Panc1 (cell line): ENCODE measurements around the gene RNF144A. TPM values are rescaled to one million over a fixed set of nuclear protein-coding genes. Genes with fewer than 3 reads are reported as not detected.

Experiments used
- ATAC-seq: fragments of 200-7000 bp; cut with Tn5 transposase; 2 replicates; pipeline ENCODE4 v1.9.1; 2020; ENCODE audit warnings: mild to moderate bottlenecking, moderate library complexity
- BruUV-seq: library from RNA; stranded (reverse); fragments of 400-500 nt; replicated peaks from 2 replicates; lab custom pipeline; 2021; lab: Mats Ljungman, UMichigan
- CTCF ChIA-PET: fragments of 300-600 bp; sonication (Branson Sonifier 250); formaldehyde crosslinking; loops from one replicate; lab custom pipeline; 2022; ENCODE audit warnings: antibody characterized with exemption; lab: Charles Lee
- POLR2A ChIA-PET: fragments of 300-600 bp; sonication (Branson Sonifier 250); formaldehyde crosslinking; loops from one replicate; lab custom pipeline; 2022; ENCODE audit warnings: antibody characterized with exemption; lab: Charles Lee
- DNase-seq: peaks from one replicate; pipeline ENCODE4 v3.0.0-alpha.2; 2010; ENCODE audit warnings: low read depth, low spot score
- H3K27ac ChIP-seq: 2 replicates; pipeline ENCODE4 v1.5.1; 2011; ENCODE audit warnings: mild to moderate bottlenecking, low read length, inconsistent platforms
- H3K27me3 ChIP-seq: fragments of 200-500 bp; sonication (Bioruptor generic); 2 replicates; pipeline ENCODE4 v1.6.0; 2014; ENCODE audit warnings: low read length, inconsistent platforms; ENCODE audit not compliant: control insufficient read depth, insufficient read depth
- H3K36me3 ChIP-seq: fragments of 200-500 bp; sonication (Bioruptor generic); 2 replicates; pipeline ENCODE4 v1.5.1; 2014; ENCODE audit warnings: inconsistent platforms, mild to moderate bottlenecking, low read length, moderate library complexity; ENCODE audit not compliant: control insufficient read depth, insufficient read depth
- H3K4me1 ChIP-seq: 2 replicates; pipeline ENCODE4 v1.5.1; 2011; ENCODE audit warnings: inconsistent platforms, mild to moderate bottlenecking, low read length, moderate library complexity; ENCODE audit not compliant: control insufficient read depth, insufficient read depth
- H3K4me3 ChIP-seq, 2 experiments: 2 replicates each; pipeline ENCODE4 v1.5.1; 2011 to 2012; ENCODE audit warnings: low read depth in 2 of 2, low read length in 2 of 2, mild to moderate bottlenecking in 2 of 2, inconsistent platforms in 1 of 2, moderate library complexity in 1 of 2
- H3K9me3 ChIP-seq: fragments of 200-500 bp; sonication (Bioruptor generic); 2 replicates; pipeline ENCODE4 v1.5.1; 2014; ENCODE audit warnings: low read depth, mild to moderate bottlenecking, inconsistent platforms, low read length, moderate library complexity; ENCODE audit not compliant: control insufficient read depth, insufficient read depth
- CTCF ChIP-seq: fragments of 450-650 bp; IDR thresholded peaks from 2 replicates; pipeline ENCODE4 v1.5.1; 2017; ENCODE audit warnings: mild to moderate bottlenecking
- POLR2AphosphoS5 ChIP-seq: IDR thresholded peaks from 2 replicates; pipeline ENCODE4 v1.6.1; 2012; ENCODE audit warnings: mild to moderate bottlenecking, low read depth, low read length, moderate library complexity
- SIN3A ChIP-seq: IDR thresholded peaks from 2 replicates; pipeline ENCODE4 v1.6.1; 2012; ENCODE audit warnings: low read depth, mild to moderate bottlenecking, low read length, moderate library complexity, borderline replicate concordance; ENCODE audit not compliant: insufficient read depth
- TCF7L2 ChIP-seq: IDR thresholded peaks from 2 replicates; pipeline ENCODE4 v1.6.1; 2011; ENCODE audit warnings: mild to moderate bottlenecking, low read depth, low read length, inconsistent platforms
- in situ Hi-C: cut with HindIII; loops from 2 replicates; pipeline ENCODE4 v1.10.0; 2016; ENCODE audit warnings: low sequenced_read_pairs, low pct_unique_long_range_greater_than_20kb
- intact Hi-C: fragments of 100-400 bp; cut with micrococcal nuclease; formaldehyde crosslinking; loops from one replicate; pipeline ENCODE4 v1.10.0; 2022; ENCODE audit not compliant: unreplicated experiment
- total RNA-seq: library from RNA; stranded (reverse); gene quantifications from one replicate; pipeline ENCODE4 v1.2.1, GENCODE V29; 2021; ENCODE audit not compliant: unreplicated experiment
- TF ChIP-seq, protein P1 (sequence below), 2 experiments: IDR thresholded peaks; 2 replicates each; pipeline ENCODE4 v1.6.1; 2011 to 2012; ENCODE audit warnings: low read depth in 2 of 2, control low read depth in 1 of 2, low read length in 1 of 2, mild to moderate bottlenecking in 1 of 2, moderate library complexity in 1 of 2; ENCODE audit not compliant: insufficient read depth in 1 of 2

Gene RNF144A
- total RNA-seq, 1 experiment from 2014 or later = 5.4 TPM

- TF ChIP-seq TCF7L2 (no peak), CTCF (no peak), SIN3A (no peak), POLR2AphosphoS5 (no peak)
- TF ChIP-seq, protein P1, sequence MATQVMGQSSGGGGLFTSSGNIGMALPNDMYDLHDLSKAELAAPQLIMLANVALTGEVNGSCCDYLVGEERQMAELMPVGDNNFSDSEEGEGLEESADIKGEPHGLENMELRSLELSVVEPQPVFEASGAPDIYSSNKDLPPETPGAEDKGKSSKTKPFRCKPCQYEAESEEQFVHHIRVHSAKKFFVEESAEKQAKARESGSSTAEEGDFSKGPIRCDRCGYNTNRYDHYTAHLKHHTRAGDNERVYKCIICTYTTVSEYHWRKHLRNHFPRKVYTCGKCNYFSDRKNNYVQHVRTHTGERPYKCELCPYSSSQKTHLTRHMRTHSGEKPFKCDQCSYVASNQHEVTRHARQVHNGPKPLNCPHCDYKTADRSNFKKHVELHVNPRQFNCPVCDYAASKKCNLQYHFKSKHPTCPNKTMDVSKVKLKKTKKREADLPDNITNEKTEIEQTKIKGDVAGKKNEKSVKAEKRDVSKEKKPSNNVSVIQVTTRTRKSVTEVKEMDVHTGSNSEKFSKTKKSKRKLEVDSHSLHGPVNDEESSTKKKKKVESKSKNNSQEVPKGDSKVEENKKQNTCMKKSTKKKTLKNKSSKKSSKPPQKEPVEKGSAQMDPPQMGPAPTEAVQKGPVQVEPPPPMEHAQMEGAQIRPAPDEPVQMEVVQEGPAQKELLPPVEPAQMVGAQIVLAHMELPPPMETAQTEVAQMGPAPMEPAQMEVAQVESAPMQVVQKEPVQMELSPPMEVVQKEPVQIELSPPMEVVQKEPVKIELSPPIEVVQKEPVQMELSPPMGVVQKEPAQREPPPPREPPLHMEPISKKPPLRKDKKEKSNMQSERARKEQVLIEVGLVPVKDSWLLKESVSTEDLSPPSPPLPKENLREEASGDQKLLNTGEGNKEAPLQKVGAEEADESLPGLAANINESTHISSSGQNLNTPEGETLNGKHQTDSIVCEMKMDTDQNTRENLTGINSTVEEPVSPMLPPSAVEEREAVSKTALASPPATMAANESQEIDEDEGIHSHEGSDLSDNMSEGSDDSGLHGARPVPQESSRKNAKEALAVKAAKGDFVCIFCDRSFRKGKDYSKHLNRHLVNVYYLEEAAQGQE (IDR thresholded peaks at IDR 0.05; ENCODE audit: insufficient read depth in 1 of 2, low read depth in 2 of 2, low read length in 1 of 2) = no peak
- H3K4me3 ChIP-seq = no peak overlapping the region
- H3K27ac ChIP-seq = no peak overlapping the region
- BruUV-seq = no TSS peak
- no peaks in the 10 kb centered on the region for H3K9me3 ChIP-seq
- H3K27me3 ChIP-seq = no peaks in the 10 kb centered on the region
- in situ Hi-C loops = no loop called here
- intact Hi-C loops = no loop called here
- no peak for ATAC-seq
- no peaks in the 10 kb centered on the region for H3K4me1 ChIP-seq
- ChIA-PET POLR2A (no interaction called here), CTCF (no interaction called here)
- H3K36me3 ChIP-seq = no peaks in the 10 kb centered on the region
- DNase-seq = no peak
Observed at GRCh38 chr2:7061450-7061789, 144.2 kb downstream of the RNF144A start.

DNA sequence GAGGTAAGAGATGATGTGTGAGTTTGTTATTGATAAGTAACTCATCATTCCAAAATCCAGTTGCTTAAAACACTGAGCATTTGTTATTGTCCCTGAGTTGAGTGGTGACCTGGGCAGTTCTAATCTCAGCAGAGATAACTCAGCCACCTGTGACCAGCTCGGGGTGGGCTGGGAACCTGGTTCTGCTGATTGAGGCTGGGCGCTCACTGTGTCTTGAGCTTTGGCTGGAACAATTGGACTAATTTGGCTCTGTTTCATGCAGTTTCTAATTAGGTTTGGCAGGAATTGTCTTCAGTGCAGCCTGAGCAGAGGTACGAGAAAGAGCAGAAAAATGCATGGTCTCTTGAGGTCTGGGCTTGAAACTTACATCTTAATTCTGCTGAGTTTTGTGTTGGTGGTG lies 144.7 kb downstream of the RNF144A start:
- in situ Hi-C loops (no loop called here), intact Hi-C loops (no loop called here)
- H3K27ac ChIP-seq = no peak overlapping the region
- H3K27me3 ChIP-seq = no peaks in the 10 kb centered on the region
- no peaks in the 10 kb centered on the region for H3K9me3 ChIP-seq
- POLR2A ChIA-PET = no interaction called here
- H3K4me3 ChIP-seq = no peak overlapping the region
- H3K36me3 ChIP-seq = no peaks in the 10 kb centered on the region
- no peaks in the 10 kb centered on the region for H3K4me1 ChIP-seq
- DNase-seq = no peak
- ATAC-seq = no peak
- CTCF ChIA-PET = no interaction called here
- no TSS peak for BruUV-seq
- TF ChIP-seq, protein P1 (IDR thresholded peaks at IDR 0.05; ENCODE audit: insufficient read depth in 1 of 2, low read depth in 2 of 2, low read length in 1 of 2) = no peak
- no peak for TF ChIP-seq POLR2AphosphoS5
- no peak for TF ChIP-seq CTCF
- TF ChIP-seq TCF7L2 = no peak
- TF ChIP-seq SIN3A = no peak
